GM21529 (cell line): Measurements from ENCODE around the gene MXI1.

ENCODE experiments used
- ATAC-seq: cut with Tn5 transposase; IDR thresholded peaks from one replicate; pipeline ENCODE4 v1.9.1; 2021; ENCODE audit not compliant: unreplicated experiment

The MXI1 gene

DNA sequence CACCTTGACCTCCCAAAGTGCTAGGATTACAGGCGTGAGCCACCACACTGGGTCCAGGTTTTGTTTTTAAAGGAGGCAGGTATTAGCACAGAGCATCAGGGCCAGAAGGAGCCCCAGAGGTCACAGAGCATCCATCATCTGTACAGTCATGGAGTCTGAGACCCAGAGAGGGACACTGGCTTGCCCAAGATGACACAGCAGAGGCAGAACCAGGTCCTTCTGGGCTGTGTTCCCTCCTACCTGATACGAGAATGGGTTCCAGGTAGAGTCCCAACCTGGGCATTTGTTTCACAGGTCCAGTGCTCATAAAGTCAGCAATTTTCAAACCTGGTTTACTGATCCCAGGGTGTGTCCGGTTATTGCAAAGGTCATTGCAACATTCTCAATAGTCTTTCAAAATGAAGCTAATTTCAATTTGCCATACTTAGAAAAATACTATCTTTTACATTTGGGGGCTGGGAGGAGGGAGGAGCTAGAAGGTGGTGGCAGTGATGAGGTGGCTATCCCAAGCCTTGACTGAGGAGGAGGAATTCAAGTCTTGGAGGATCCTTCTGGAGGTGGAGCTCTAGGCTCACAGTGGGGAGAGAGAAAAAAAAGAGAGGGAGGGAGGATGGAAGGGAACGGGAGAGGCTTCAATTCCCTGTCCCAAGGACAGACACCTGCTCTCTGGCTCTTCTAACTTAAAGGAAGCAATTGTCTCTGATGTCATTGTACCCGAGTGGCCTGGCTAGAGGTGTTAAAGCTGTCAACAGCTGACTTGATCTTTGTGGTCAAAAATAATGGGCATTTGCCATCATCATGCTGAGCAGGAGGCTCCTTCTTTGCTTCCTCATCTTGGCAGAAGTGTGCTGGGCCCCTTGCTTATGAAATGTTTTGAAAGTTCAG, 8.1 kb downstream of the MXI1 start:
- ATAC-seq = no peak

DNA sequence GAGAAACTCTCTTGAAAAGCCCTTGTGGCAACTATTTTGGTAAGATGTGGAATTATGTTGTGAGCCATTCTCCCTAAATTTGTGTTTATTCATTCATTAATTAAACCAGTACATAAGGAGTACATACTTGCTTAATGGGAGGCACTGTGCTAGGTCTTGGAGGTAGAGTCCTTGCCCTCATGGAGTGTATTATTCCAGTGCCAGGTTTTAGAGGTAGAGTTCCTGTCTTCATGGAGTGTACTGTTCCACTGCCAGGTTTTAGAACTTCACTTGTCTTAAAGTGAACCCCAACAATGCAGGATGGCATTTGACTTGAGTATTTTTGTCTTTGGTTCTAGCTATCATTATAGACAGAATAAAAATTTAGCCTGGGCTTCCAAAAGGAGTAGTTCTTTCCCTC, 8.8 kb downstream of the MXI1 start:
- no peak for ATAC-seq

DNA sequence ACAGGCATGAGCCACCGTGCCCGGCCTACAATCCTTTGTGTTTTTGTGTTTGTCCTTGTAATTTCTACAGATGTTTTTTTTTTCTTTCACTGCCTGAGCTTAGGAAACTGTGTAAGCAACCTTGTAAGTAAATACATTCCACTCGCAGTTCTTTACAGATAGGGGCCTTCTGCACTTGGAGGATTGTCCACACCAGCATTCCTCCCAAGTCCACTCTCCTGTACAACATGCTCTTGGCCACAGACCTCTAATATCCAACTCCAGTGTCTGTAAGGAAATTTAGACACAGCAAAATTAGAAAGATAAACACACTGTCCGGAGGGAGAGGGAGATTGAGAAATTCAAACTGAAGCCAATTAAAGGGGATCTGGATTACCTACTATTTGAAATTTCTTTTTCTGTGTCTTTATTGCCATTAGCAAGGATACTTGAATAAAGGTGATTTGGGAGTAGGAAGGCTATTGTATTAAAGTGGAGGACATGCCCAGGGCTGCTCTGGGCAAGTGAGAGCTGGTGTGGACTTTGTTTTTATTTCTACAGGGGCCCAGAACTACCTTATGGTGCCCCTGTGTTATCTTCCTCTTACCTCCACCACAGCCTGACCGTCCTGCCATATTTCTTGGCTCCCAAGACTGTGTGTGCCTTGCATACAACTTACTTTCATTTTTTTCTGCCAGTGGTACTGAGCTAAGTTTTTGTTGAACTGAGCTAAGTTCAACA, 9.7 kb downstream of the MXI1 start:
- ATAC-seq = no peak

DNA sequence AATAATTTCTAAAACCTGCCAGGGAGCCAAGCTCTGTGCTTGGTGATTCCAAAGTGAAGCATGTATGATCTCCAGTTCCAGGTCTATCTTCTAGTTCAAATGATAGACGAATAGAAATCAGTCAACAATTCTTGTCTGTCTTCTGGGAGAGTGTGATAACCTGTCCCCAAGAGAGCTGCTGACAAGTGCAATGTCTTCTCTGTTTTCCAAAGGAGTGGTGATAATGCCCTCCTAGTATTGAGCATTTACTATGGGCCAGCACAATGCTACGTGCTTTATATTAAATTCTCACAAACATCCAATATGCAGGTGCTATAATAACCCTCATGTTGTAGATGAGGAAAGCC, 10.2 kb downstream of the MXI1 start:
- no peak for ATAC-seq

DNA sequence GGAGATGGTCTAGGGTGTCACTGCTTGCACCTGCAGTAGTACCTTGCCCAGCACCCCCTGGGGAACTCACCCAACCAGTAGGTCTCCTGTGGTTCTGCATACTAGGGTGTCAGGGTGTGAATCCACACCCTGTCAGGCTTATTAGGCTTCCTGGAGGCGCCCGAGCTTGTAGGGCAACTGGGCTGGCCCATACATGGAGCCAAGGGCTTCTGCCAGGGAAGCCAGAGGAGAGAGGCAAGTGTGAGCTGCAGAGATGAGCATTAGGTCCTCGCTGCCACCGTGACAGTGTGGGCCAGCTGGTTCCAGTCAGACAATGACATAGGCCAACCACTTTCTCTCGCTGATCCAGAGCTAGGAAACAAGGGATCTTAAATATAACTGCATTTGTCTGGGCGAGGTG, 11.2 kb downstream of the MXI1 start:
- no peak for ATAC-seq

DNA sequence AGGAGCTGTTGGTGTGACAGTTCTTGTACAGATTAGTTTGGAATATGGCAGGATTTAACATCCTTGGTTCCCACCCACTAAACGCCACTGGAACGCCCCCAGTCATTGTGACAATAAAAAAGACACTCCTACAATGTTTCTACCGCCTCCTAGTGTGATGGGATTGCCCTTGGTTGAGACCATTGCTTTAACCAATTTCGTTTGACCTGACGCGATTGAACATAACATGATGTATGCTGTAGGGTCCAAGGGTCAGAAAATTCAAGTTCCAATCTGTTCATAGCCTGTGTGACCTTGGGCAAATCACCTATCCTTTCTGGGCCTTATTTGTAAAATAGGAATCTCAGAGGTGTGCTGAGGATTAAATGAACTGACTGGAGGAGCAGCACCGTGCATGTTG, 12.5 kb downstream of the MXI1 start:
- no peak for ATAC-seq

DNA sequence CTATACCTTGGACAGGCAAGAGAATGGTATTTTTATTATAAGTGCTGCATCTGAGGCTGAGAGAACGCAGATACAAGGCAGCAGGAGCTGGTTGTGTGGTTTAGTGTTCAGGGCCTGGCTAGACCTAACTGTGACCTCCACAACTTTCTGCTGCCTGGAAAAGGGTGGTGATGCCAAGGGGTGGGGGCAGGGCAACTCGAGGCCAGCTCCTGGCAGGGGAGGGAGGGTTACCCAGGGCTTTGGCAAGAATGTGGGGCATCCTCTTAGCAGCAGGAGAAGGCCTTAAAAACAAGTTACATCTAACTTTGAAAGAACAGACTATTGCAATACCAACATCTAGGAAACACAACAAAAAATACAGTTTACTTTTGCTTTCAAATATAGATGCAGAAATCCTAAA, 13.0 kb downstream of the MXI1 start:
- ATAC-seq = no peak

DNA sequence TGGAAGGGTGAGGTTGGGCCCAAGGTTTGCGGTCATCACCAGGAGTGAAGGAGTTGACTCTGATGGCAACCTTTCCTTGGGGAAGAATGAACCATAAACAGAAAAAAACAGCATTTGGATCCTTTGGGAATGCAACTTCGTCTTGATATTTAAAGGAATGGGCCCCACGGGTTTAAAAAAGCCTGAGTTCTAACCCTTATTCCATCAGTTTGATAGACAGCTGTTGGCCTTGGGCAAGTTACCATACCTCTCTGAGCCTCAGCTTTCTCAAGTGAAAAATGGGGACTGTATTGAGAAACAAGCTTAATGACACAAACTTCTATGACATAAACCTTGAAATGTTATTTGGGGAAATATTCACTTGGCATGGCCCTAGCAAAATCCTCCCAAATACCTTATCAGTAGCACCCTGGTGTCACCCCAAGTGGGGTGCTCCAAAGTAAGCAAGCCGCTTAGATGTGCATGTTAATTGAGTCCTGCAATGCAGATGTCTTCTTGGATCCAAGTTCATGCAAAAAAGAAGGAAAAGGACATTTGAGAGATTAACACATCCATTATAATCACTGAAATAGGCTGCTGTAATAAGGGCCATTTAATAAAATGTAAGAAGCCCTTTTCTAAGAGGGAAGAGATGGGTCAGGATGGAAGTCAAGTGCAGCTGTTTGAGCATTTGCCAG, 13.8 kb downstream of the MXI1 start:
- no peak for ATAC-seq

DNA sequence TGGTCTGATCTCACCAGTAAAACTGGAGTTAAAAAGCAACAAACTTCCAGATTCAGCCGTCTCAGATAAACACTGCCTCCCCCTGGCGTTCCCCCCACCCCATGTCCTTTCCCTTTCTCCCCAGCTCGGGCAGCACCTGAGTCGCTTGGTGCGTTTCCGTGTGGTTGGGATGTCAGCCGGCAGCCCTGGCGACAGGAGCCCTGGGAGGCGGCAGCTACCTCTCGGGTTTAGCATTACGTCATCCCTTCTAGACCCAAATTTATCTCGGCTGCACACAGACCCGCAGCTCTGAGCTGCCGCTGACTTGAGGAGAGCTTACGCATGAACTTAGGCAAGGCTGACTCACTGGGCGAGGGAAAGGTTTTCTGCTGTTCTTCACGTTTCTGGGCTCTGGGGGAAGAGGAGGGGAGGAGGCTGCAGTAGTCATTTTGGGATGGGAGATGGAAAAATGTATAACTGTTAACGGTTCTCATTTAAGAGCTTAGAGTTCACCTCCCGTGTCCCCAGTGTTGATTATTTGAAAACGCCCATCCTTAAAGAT, 14.4 kb downstream of the MXI1 start:
- ATAC-seq = peak; percentile 62

DNA sequence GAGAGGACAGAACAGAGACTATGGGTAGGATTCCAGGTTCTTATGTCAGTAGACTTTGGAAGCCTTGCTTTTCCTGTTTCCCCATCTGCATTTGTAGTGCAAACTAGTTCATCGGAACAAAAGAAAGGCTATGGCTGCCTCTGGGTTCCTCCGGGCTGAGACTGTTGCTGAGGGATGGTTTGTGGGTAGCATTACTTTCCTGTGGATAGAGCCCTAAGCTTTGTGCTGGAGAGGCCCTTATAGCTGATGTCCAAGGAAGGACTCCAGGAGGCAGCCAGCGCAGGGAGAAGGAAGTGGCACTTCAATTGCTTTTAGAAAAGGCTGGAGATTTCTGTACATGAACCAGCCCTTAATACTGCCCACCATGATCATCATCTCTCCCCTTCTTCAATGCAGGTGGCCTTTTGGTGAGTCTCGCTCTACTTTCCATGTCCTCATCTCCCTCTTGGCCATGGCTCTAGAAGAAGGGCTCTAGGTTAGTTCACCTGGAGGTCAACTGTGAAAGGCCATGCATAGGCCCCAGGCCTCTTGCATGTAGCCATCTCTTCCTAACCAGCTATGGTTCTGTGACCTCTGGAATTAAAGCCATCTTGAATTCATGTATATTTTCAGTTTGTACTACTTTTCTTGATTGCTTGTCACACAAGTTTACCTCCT, 15.4 kb downstream of the MXI1 start:
- ATAC-seq = no peak

DNA sequence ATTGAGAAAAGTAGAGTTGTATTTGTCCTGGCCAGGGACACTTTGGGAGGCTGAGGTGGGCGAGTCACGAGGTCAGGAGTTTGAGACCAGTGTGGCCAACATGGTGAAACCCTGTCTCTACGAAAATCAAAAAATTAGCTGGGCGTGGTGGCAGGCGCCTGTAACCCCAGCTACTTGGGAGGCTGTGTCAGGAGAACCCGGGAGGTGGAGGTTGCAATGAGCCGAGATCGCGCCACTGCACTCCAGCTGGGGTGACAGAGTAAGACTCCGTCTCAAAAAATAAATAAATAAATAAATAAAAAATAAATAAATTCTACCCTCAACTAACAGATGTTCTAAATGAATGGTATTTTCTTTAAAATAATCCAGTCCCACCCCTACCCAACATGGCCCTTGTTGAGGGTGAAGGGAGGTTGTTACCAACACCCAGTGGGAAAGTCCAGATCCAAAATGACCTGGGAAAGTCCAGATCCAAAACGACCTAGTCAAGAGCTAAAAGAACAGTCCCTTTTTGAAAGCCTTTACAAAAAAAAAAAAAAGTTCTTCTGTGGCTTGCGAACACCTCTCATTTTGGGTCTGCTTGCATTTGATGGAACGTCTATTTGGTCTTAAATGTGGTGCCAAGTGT, 16.0 kb downstream of the MXI1 start:
- ATAC-seq = no peak

DNA sequence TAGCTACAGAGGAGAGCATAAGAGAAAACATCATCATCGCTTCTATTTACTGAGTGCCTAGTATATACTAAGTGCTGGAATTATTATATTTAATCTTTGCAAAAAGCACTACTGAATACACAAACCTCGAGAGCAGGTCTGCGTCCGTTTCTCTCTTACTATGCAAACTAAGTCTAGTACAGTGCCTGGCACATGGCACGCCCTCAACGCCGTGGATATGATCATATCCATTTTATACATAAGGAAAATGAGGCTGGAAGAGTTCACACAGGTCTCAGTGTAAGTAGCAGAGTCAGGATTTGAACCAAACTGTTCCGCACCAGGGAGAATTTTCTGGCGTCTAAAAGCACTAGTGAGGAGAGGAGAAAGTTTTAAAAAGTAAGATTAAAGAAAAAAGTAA, 17.6 kb downstream of the MXI1 start:
- no peak for ATAC-seq

DNA sequence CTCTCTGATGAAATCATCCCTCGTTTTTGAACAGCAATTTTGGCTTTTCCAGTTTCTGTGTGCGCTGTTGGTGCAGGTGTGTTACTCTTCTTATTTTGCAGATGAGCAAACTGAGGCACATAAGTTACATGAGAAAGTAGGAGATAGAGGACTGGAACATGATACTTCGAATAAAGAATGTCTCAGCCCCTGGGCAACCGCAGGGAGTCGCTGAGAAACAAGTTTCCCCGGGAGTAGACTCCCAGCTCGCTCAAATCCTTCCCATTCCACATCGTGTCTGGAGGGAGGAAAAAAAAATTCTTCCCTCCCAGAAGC, 18.0 kb downstream of the MXI1 start:
- ATAC-seq = peak; percentile 9

DNA sequence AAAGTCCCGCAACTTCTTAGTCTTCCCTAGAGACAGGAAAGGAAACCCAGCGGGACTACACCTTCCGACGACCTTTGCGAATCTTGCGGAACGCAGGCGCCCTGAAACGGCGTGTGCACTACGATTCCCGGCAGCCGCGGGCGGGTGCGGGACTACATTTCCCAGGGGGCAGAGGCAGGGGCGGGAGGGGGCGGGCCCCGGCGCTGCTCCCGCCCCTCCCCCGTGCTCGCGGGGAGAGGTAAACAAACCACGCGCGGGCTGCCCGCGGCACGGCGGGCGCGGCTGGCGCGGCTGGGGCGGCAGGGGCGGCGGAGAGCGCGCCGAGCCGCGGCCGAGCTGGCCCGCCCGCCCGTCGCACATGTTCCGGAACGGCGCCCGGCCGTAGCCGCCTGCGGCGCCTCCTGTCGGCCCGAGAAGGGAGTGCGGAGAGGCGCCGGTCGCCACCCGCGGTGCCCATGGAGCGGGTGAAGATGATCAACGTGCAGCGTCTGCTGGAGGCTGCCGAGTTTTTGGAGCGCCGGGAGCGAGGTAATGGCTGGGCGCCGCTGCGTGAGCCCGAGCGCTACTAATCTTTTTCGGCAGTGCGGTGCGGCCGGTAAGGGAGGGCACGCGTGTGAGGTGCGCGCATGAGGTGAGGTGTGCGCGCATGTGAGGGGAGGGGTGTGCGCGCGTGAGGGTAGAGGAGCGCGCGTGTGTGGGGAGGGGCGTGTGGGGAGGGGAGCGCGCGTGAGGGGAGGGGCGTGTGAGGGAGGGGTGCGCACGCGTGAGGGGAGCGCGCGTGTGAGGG, 18.5 kb downstream of the MXI1 start:
- peak; percentile 69 for ATAC-seq

DNA sequence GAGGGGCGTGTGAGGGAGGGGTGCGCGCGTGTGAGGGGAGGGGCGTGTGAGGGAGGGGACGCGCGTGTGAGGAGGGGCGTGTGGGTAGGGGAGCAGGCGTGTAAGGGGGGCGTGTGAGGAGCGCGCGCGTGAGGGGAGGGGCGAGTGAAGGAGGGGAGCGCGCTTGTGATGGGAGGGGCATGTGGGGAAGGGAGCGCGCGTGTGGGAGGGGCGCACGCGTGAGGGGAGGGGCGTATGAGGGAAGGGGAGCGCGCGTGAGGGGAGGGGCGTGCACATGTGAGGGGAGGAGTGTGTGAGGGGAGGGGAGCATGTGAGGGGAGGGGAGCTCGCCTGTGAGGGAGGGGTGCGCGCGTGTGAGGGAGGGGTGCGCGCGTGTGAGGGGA, 19.1 kb downstream of the MXI1 start:
- ATAC-seq = no peak

DNA sequence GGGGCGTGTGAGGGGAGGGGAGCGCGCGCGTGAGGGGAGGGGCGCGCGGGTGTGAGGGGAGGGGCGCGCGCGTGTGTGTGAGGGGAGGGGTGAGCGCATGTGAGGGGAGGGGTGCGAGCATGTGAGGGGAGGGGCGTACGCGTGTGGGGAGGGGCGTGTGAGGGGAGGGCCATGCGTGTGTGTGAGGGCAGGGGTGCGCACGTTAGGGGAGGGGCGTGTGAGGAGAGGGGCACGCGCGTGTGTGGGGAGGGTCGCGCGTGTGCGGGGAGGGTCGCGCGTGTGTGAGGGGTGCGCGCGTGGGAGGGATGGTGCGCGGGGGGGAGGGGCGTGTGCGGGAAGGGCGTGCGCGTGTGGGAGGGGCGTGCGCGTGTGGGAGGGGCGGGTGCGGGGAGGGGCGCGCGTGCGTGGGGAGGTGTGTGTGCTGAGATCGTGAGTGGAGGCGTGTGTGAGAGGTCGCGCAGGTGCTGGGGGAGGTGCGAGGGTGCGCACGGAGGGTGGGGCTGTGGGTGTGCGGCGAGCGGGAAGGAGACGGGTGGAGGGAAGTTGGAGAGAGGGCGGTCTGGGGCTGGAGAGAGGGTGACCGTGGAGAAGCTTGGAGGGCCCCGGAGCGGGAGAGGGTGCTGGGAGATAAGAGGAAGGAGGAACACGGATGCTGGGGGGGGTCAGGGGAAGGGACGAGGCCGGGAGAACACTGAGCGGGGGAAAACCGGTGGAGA, 19.7 kb downstream of the MXI1 start:
- ATAC-seq = no peak

DNA sequence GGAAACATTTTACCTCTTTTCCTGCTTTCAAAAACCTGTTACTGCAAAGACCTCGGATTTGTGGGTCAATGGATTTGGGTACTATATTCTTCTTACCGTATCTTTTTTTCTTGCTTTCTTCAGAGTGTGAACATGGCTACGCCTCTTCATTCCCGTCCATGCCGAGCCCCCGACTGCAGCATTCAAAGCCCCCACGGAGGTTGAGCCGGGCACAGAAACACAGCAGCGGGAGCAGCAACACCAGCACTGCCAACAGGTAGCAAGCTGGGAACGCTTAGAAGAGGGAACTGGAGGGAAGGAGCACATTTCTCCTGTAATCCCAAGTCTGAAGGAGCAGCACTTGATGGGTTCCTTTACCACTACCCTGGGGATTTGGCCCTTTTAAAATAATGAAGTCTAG, 20.7 kb downstream of the MXI1 start:
- ATAC-seq = no peak

DNA sequence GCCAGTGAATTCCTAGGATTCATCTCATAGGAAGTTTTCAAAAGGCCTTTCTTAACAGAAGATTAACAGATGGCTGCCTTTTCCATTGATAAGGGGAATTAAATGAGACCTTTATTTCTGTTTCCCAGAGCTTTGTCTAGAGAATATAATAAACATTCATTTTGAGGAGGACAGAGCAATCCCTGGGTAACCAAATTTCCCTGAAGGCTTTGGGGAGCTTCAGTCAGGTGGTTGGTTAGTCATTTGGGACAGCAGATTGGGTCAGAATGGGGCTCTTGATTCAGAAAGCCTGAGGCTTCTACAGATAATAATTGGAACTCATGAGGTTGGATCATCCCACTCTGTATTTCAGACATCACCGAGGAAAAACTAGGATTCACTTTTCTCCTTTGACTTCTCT, 21.8 kb downstream of the MXI1 start:
- no peak for ATAC-seq

DNA sequence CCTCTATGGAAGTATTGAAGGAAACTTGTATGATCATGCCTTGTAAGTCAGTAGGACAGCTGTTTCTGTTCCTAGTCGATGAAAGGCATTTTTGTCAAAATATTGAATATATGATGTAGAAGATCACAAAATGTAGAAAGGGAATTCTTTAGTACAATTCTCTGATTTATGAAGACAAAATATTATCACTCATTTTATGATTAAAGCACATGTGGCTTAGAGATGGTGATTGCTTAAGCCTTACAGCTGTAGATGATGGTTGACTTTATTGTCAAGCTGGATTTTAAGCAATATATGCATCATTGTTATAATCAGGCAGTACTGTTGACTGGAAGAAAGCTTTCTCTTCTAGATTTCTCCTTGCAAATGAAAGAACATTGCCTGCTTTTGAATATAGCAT, 26.4 kb downstream of the MXI1 start:
- ATAC-seq = no peak
